Measurements from ENCODE around the gene METTL25B. TPM values are rescaled to one million over a fixed set of nuclear protein-coding genes. Genes with fewer than 3 reads are reported as not detected.

The METTL25B gene
- total RNA-seq (ENCODE audit: low replicate concordance), result 5.7 and 8.7 TPM in 2 replicates

GRCh38 chr1:156727926-156728598 is at the start of gene METTL25B:
Gene METTL25B, plus strand, starts transcription at chr1:156728469. Its CDS starts 636 bp downstream, at chr1:156729105.

GRCh38 chr1:156705321-156705917 is 22.9 kb upstream of the METTL25B start, which contains the start of gene CRABP2:
Gene CRABP2, minus strand, starts transcription at chr1:156705583. Its CDS starts 137 bp downstream, at chr1:156705446.

GRCh38 chr1:156728599-156729462 is 562 bp downstream of the METTL25B start, which contains the start of gene ISG20L2:
Gene ISG20L2, minus strand, starts transcription at chr1:156728766. Its CDS starts 1,114 bp downstream, at chr1:156727652.

GRCh38 chr1:156740741-156741480 is 12.6 kb downstream of the METTL25B start, which contains the start of gene MRPL24:
Gene MRPL24, minus strand, starts transcription at chr1:156741088. Its CDS starts 2,384 bp downstream, at chr1:156738704.

GRCh38 chr1:156751451-156751756 is 23.1 kb downstream of the METTL25B start, which contains the start of gene HDGF:
Gene HDGF, minus strand, starts transcription at chr1:156751675. Its CDS starts 246 bp downstream, at chr1:156751429.

GRCh38 chr1:156767101-156767878 is 39.0 kb downstream of the METTL25B start, which contains the start of gene PRCC:
Gene PRCC, plus strand, starts transcription at chr1:156767535. Its CDS starts 237 bp downstream, at chr1:156767772.

Other genes with a start within 250 kb of the METTL25B start
- 4.1 and 4.3 TPM in 2 replicates for gene MEF2D, start 227.7 kb upstream of the METTL25B start, total RNA-seq (ENCODE audit: low replicate concordance)
- 0.47 and 4.9 TPM in 2 replicates for gene IQGAP3, start 155.9 kb upstream of the METTL25B start, total RNA-seq (ENCODE audit: low replicate concordance)
- gene TTC24, start 148.7 kb upstream of the METTL25B start, total RNA-seq (ENCODE audit: low replicate concordance), result not detected in 2 replicates
- 56.3 and 65.3 TPM in 2 replicates for gene NAXE, start 136.7 kb upstream of the METTL25B start, total RNA-seq (ENCODE audit: low replicate concordance)
- 7.4 and 13.8 TPM in 2 replicates for gene GPATCH4, start 127.0 kb upstream of the METTL25B start, total RNA-seq (ENCODE audit: low replicate concordance)
- gene HAPLN2, start 109.1 kb upstream of the METTL25B start, total RNA-seq (ENCODE audit: low replicate concordance), result not detected in 2 replicates
- gene BCAN, start 86.4 kb upstream of the METTL25B start, total RNA-seq (ENCODE audit: low replicate concordance), result 0.08 TPM in 1 of 2 replicates, not detected in the other
- 12.4 and 71.8 TPM in 2 replicates for gene NES, start 51.1 kb upstream of the METTL25B start, total RNA-seq (ENCODE audit: low replicate concordance)
- 5.0 and 87.6 TPM in 2 replicates for gene CRABP2, start 22.9 kb upstream of the METTL25B start, total RNA-seq (ENCODE audit: low replicate concordance)
- 7.1 and 7.4 TPM in 2 replicates for gene ISG20L2, start 297 bp downstream of the METTL25B start, total RNA-seq (ENCODE audit: low replicate concordance)
- 44.3 and 62.1 TPM in 2 replicates for gene MRPL24, start 12.6 kb downstream of the METTL25B start, total RNA-seq (ENCODE audit: low replicate concordance)
- gene HDGF, start 23.2 kb downstream of the METTL25B start, total RNA-seq (ENCODE audit: low replicate concordance), result 138 and 145 TPM in 2 replicates
- gene PRCC, start 39.1 kb downstream of the METTL25B start, total RNA-seq (ENCODE audit: low replicate concordance), result 3.7 and 9.8 TPM in 2 replicates
- gene SH2D2A, start 88.4 kb downstream of the METTL25B start, total RNA-seq (ENCODE audit: low replicate concordance), result 0.30 TPM in 1 of 2 replicates, not detected in the other
- under 0.01 TPM in 1 of 2 replicates, not detected in the other for gene INSRR, start 130.6 kb downstream of the METTL25B start, total RNA-seq (ENCODE audit: low replicate concordance)
- 0.08 and 0.12 TPM in 2 replicates for gene NTRK1, start 132.4 kb downstream of the METTL25B start, total RNA-seq (ENCODE audit: low replicate concordance)
- 1.8 and 6.8 TPM in 2 replicates for gene PEAR1, start 165.2 kb downstream of the METTL25B start, total RNA-seq (ENCODE audit: low replicate concordance)
- 0.08 TPM in 1 of 2 replicates, not detected in the other for gene LRRC71, start 192.2 kb downstream of the METTL25B start, total RNA-seq (ENCODE audit: low replicate concordance)